ENCODE data around the gene PITX3. TPM values are rescaled to one million over a fixed set of nuclear protein-coding genes. Genes with fewer than 3 reads are reported as not detected.
"Not testable (repeated sequence)": the region's sequence is repeated elsewhere in the genome, so short reads cannot be mapped to it uniquely, and the experiment has no call there.

PITX3 gene
- total and polyA plus RNA-seq, 2 donors: 0.02 to 0.05 TPM

GRCh38 chr10:102266670-102267069 lies 25.4 kb upstream of the PITX3 start:
- Histone ChIP-seq H3K36me3 (ENCODE audit: control insufficient read depth in 2 of 2, insufficient read depth in 2 of 2, low read length in 1 of 2) (peaks cover 18 to 42% of the 10 kb centered on the region in 2 donors), H3K27ac (ENCODE audit: low read depth in 1 of 2, low read length in 1 of 2) (no peak overlapping the region), H3K4me3 (ENCODE audit: low read length in 2 of 2) (no peak overlapping the region), H3K27me3 (ENCODE audit: control insufficient read depth in 2 of 2, insufficient read depth in 1 of 2, low read length in 1 of 2) (no peaks in the 10 kb centered on the region), H3K4me1 (ENCODE audit: control insufficient read depth in 2 of 2, insufficient read depth in 2 of 2, low read length in 2 of 2) (no peaks in the 10 kb centered on the region), H3K9me3 (ENCODE audit: control insufficient read depth in 2 of 2, insufficient read depth in 1 of 2, low read length in 1 of 2) (no peaks in the 10 kb centered on the region)
- WGBS: 97% methylated on average over 3 of the region's 3 CpGs
- DNase-seq (ENCODE audit: low read depth in 6 of 9, low spot score in 9 of 9): no peak

GRCh38 chr10:102264371-102264770 lies 23.1 kb upstream of the PITX3 start:
- Histone ChIP-seq H3K27me3 (ENCODE audit: control insufficient read depth in 2 of 2, insufficient read depth in 1 of 2, low read length in 1 of 2) (no peaks in the 10 kb centered on the region), H3K27ac (ENCODE audit: low read depth in 1 of 2, low read length in 1 of 2) (no peak overlapping the region), H3K4me3 (ENCODE audit: low read length in 2 of 2) (no peak overlapping the region), H3K9me3 (ENCODE audit: control insufficient read depth in 2 of 2, insufficient read depth in 1 of 2, low read length in 1 of 2) (no peaks in the 10 kb centered on the region), H3K4me1 (ENCODE audit: control insufficient read depth in 2 of 2, insufficient read depth in 2 of 2, low read length in 2 of 2) (no peaks in the 10 kb centered on the region), H3K36me3 (ENCODE audit: control insufficient read depth in 2 of 2, insufficient read depth in 2 of 2, low read length in 1 of 2) (peaks cover 28 to 55% of the 10 kb centered on the region in 2 donors)
- DNase-seq (ENCODE audit: low read depth in 6 of 9, low spot score in 9 of 9): no peak
- WGBS: 96% methylated on average over 4 of the region's 4 CpGs

GRCh38 chr10:102262744-102263370 lies 21.5 kb upstream of the PITX3 start:
- WGBS: 98% methylated on average over 4 of the region's 4 CpGs
- Histone ChIP-seq H3K4me3 (ENCODE audit: low read length in 2 of 2) (no peak overlapping the region), H3K27ac (ENCODE audit: low read depth in 1 of 2, low read length in 1 of 2) (no peak overlapping the region), H3K4me1 (ENCODE audit: control insufficient read depth in 2 of 2, insufficient read depth in 2 of 2, low read length in 2 of 2) (no peaks in the 10 kb centered on the region), H3K36me3 (ENCODE audit: control insufficient read depth in 2 of 2, insufficient read depth in 2 of 2, low read length in 1 of 2) (peaks cover 26 to 50% of the 10 kb centered on the region in 2 donors), H3K27me3 (ENCODE audit: control insufficient read depth in 2 of 2, insufficient read depth in 1 of 2, low read length in 1 of 2) (no peaks in the 10 kb centered on the region), H3K9me3 (ENCODE audit: control insufficient read depth in 2 of 2, insufficient read depth in 1 of 2, low read length in 1 of 2) (no peaks in the 10 kb centered on the region)
- no peak for DNase-seq (ENCODE audit: low read depth in 6 of 9, low spot score in 9 of 9)

- peaks cover 25 to 46% of the 10 kb centered on the region in 2 donors for H3K36me3 ChIP-seq (ENCODE audit: control insufficient read depth in 2 of 2, insufficient read depth in 2 of 2, low read length in 1 of 2)
- H3K4me3 ChIP-seq (ENCODE audit: low read length in 2 of 2): no peak overlapping the region
- no peak for DNase-seq (ENCODE audit: low read depth in 6 of 9, low spot score in 9 of 9)
- no peaks in the 10 kb centered on the region for H3K4me1 ChIP-seq (ENCODE audit: control insufficient read depth in 2 of 2, insufficient read depth in 2 of 2, low read length in 2 of 2)
- H3K9me3 ChIP-seq (ENCODE audit: control insufficient read depth in 2 of 2, insufficient read depth in 1 of 2, low read length in 1 of 2): no peaks in the 10 kb centered on the region
- no peak overlapping the region for H3K27ac ChIP-seq (ENCODE audit: low read depth in 1 of 2, low read length in 1 of 2)
- no peaks in the 10 kb centered on the region for H3K27me3 ChIP-seq (ENCODE audit: control insufficient read depth in 2 of 2, insufficient read depth in 1 of 2, low read length in 1 of 2)
- WGBS: 94% methylated on average over 6 of the region's 6 CpGs
These were observed 20.5 kb upstream of the PITX3 start for GRCh38 chr10:102261842-102262241.

- Histone ChIP-seq H3K9me3 (ENCODE audit: control insufficient read depth in 2 of 2, insufficient read depth in 1 of 2, low read length in 1 of 2) (no peaks in the 10 kb centered on the region), H3K4me3 (ENCODE audit: low read length in 2 of 2) (no peak overlapping the region), H3K27ac (ENCODE audit: low read depth in 1 of 2, low read length in 1 of 2) (no peak overlapping the region), H3K4me1 (ENCODE audit: control insufficient read depth in 2 of 2, insufficient read depth in 2 of 2, low read length in 2 of 2) (no peaks in the 10 kb centered on the region), H3K27me3 (ENCODE audit: control insufficient read depth in 2 of 2, insufficient read depth in 1 of 2, low read length in 1 of 2) (no peaks in the 10 kb centered on the region), H3K36me3 (ENCODE audit: control insufficient read depth in 2 of 2, insufficient read depth in 2 of 2, low read length in 1 of 2) (peaks cover 26 to 40% of the 10 kb centered on the region in 2 donors)
- no peak for DNase-seq (ENCODE audit: low read depth in 6 of 9, low spot score in 9 of 9)
These were observed 19.9 kb upstream of the PITX3 start for GRCh38 chr10:102261196-102261595.

GRCh38 chr10:102255404-102255803 lies 14.1 kb upstream of the PITX3 start:
- 100% methylated on average over 2 of the region's 2 CpGs for WGBS
- DNase-seq (ENCODE audit: low read depth in 6 of 9, low spot score in 9 of 9): no peak
- peaks cover 5 to 18% of the 10 kb centered on the region in 2 donors for H3K36me3 ChIP-seq (ENCODE audit: control insufficient read depth in 2 of 2, insufficient read depth in 2 of 2, low read length in 1 of 2)
- H3K27ac ChIP-seq (ENCODE audit: low read depth in 1 of 2, low read length in 1 of 2): no peak overlapping the region
- H3K27me3 ChIP-seq (ENCODE audit: control insufficient read depth in 2 of 2, insufficient read depth in 1 of 2, low read length in 1 of 2): no peaks in the 10 kb centered on the region
- H3K4me3 ChIP-seq (ENCODE audit: low read length in 2 of 2): no peak overlapping the region
- no peaks in the 10 kb centered on the region for H3K4me1 ChIP-seq (ENCODE audit: control insufficient read depth in 2 of 2, insufficient read depth in 2 of 2, low read length in 2 of 2)
- H3K9me3 ChIP-seq (ENCODE audit: control insufficient read depth in 2 of 2, insufficient read depth in 1 of 2, low read length in 1 of 2): no peaks in the 10 kb centered on the region

- H3K27ac ChIP-seq (ENCODE audit: low read depth in 1 of 2, low read length in 1 of 2): no peak overlapping the region
- H3K4me1 ChIP-seq (ENCODE audit: control insufficient read depth in 2 of 2, insufficient read depth in 2 of 2, low read length in 2 of 2): no peaks in the 10 kb centered on the region
- H3K36me3 ChIP-seq (ENCODE audit: control insufficient read depth in 2 of 2, insufficient read depth in 2 of 2, low read length in 1 of 2): peaks cover 4 to 18% of the 10 kb centered on the region in 2 donors
- no peaks in the 10 kb centered on the region for H3K9me3 ChIP-seq (ENCODE audit: control insufficient read depth in 2 of 2, insufficient read depth in 1 of 2, low read length in 1 of 2)
- H3K4me3 ChIP-seq (ENCODE audit: low read length in 2 of 2): no peak overlapping the region
- DNase-seq (ENCODE audit: low read depth in 6 of 9, low spot score in 9 of 9): no peak
- no peaks in the 10 kb centered on the region for H3K27me3 ChIP-seq (ENCODE audit: control insufficient read depth in 2 of 2, insufficient read depth in 1 of 2, low read length in 1 of 2)
- 92% methylated on average over 1 of the region's 1 CpG for WGBS
These were observed 13.1 kb upstream of the PITX3 start for GRCh38 chr10:102254426-102254825.

GRCh38 chr10:102252508-102252907 lies 11.2 kb upstream of the PITX3 start:
- not testable (repeated sequence) for H3K27ac ChIP-seq (ENCODE audit: low read depth in 1 of 2, low read length in 1 of 2); H3K4me1 ChIP-seq (ENCODE audit: control insufficient read depth in 2 of 2, insufficient read depth in 2 of 2, low read length in 2 of 2); H3K4me3 ChIP-seq (ENCODE audit: low read length in 2 of 2); H3K9me3 ChIP-seq (ENCODE audit: control insufficient read depth in 2 of 2, insufficient read depth in 1 of 2, low read length in 1 of 2); H3K27me3 ChIP-seq (ENCODE audit: control insufficient read depth in 2 of 2, insufficient read depth in 1 of 2, low read length in 1 of 2); DNase-seq (ENCODE audit: low read depth in 6 of 9, low spot score in 9 of 9)
- peaks cover 4 to 26% of the 10 kb centered on the region in 2 donors for H3K36me3 ChIP-seq (ENCODE audit: control insufficient read depth in 2 of 2, insufficient read depth in 2 of 2, low read length in 1 of 2)
- 97% methylated on average over 3 of the region's 3 CpGs for WGBS

GRCh38 chr10:102247734-102248133 lies 6.4 kb upstream of the PITX3 start:
- peaks cover 0 to 4% of the 10 kb centered on the region in 2 donors for H3K27me3 ChIP-seq (ENCODE audit: control insufficient read depth in 2 of 2, insufficient read depth in 1 of 2, low read length in 1 of 2)
- peaks cover 19 to 21% of the 10 kb centered on the region in 2 donors for H3K4me1 ChIP-seq (ENCODE audit: control insufficient read depth in 2 of 2, insufficient read depth in 2 of 2, low read length in 2 of 2)
- no peak overlapping the region for H3K27ac ChIP-seq (ENCODE audit: low read depth in 1 of 2, low read length in 1 of 2)
- H3K4me3 ChIP-seq (ENCODE audit: low read length in 2 of 2): no peak overlapping the region
- no peak for DNase-seq (ENCODE audit: low read depth in 6 of 9, low spot score in 9 of 9)
- H3K9me3 ChIP-seq (ENCODE audit: control insufficient read depth in 2 of 2, insufficient read depth in 1 of 2, low read length in 1 of 2): no peaks in the 10 kb centered on the region
- H3K36me3 ChIP-seq (ENCODE audit: control insufficient read depth in 2 of 2, insufficient read depth in 2 of 2, low read length in 1 of 2): peaks cover 0 to 19% of the 10 kb centered on the region in 2 donors

Data from thymus (tissue), 11 donors.